CD4-positive, alpha-beta T cell treated with Interferon gamma for 1 hour (primary cell): ENCODE data around the gene ZNF101.
A peak's percentile ranks its signal among the peaks of the same experiment; 100 is the strongest.
"Not testable (repeated sequence)": the region's sequence is repeated elsewhere in the genome, so short reads cannot be mapped to it uniquely, and the experiment has no call there.

Experiments used
- DNase-seq: peaks from one replicate; pipeline ENCODE4 v3.0.0-alpha.2; 2020

The ZNF101 gene

GRCh38 chr19:19662344-19662743 lies 6.3 kb upstream of the ZNF101 start:
- no peak for DNase-seq

DNA sequence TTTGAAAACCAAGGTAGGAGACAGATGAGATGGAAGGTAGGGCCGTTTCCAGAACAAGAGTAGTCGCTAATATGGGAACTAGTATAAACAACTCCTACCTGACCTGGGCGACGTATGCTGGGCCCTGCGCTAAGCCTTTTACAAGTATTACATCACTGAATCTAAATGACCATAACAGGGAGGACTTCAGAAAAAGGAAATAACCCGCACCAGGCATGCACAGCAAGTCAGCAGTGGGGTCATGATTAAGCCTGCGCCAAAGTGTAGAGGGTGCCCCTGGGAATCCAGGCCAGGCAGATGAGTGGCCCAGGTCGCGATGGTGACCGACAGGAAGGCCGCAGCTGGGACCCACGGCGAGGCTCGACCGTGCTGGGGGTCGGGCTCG lies 5.8 kb upstream of the ZNF101 start:
- no peak for DNase-seq

- peak; percentile 98 for DNase-seq
Measured at GRCh38 chr19:19663256-19664120, 5.2 kb upstream of the ZNF101 start, which contains the start of gene ATP13A1. Gene ATP13A1 (minus strand): TSS chr19:19663676. CDS start chr19:19663666, 10 bp downstream.

DNA sequence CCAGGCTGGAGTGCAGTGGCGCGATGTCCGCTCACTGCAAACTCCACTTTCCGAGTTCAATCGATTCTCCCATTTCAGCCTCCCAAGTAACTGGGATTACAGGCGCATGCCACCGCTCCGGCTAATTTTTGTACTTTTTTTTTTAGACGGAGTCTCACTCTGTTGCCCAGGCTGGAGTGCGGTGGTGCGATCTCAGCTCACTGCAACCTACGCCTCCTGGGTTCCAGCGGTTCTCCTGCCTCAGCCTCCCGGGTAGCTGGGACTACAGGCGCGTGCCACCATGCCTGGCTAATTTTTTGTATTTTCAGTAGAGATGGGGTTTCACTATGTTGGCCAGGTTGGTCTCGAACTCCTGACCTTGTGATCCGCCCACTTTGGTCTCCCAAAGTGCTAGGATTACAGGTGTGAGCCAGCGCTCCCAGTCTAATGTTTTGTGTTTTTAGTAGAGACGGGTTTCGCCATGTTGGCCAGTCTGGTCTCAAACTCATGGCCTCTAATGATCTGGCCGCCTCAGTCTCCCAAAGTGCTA lies 3.2 kb upstream of the ZNF101 start:
- not testable (repeated sequence) for DNase-seq

DNA sequence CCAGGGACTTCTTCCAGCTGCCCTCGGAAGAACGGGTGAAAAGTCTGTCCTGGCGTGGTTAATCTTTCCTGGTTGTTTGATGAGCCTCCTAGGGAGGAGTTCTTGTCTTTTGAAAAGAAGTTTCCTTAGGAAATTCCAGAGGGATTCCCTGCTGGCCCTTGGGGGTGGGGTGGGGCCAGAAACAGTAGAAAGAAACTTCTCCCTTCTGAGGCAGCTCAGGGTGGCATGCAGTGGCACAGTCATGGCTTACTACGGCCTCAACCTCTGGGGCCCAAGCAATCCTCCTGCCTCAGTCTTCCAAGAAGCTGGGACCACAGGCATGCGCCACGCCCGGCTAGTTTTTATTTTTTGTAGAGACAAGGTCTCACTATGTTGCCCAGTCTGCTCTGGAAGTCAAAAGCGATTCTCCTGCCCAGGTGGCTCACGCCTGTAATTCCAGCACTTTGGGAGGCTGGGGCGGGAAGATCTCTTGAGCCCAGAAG lies 1.5 kb downstream of the ZNF101 start:
- no peak for DNase-seq

GRCh38 chr19:19672816-19673215 lies 4.2 kb downstream of the ZNF101 start:
- no peak for DNase-seq

GRCh38 chr19:19674315-19674714 lies 5.7 kb downstream of the ZNF101 start:
- no peak for DNase-seq

DNA sequence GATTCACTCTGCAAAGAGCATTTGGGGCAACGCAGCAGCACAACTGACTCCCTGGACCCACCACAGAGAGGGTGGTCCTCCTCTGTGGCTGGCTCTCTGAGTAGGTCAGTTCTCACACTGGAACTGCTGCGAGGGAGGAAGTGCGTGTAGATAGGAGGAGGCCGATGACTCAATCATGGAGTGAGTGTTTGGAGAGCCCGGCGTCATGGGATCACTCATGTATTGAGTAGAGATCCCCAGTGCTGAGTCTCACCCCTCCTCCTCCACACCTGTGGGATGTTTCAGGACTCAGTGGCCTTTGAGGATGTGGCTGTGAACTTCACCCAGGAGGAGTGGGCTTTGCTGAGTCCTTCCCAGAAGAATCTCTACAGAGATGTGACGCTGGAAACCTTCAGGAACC lies 8.9 kb downstream of the ZNF101 start:
- DNase-seq, result no peak

DNA sequence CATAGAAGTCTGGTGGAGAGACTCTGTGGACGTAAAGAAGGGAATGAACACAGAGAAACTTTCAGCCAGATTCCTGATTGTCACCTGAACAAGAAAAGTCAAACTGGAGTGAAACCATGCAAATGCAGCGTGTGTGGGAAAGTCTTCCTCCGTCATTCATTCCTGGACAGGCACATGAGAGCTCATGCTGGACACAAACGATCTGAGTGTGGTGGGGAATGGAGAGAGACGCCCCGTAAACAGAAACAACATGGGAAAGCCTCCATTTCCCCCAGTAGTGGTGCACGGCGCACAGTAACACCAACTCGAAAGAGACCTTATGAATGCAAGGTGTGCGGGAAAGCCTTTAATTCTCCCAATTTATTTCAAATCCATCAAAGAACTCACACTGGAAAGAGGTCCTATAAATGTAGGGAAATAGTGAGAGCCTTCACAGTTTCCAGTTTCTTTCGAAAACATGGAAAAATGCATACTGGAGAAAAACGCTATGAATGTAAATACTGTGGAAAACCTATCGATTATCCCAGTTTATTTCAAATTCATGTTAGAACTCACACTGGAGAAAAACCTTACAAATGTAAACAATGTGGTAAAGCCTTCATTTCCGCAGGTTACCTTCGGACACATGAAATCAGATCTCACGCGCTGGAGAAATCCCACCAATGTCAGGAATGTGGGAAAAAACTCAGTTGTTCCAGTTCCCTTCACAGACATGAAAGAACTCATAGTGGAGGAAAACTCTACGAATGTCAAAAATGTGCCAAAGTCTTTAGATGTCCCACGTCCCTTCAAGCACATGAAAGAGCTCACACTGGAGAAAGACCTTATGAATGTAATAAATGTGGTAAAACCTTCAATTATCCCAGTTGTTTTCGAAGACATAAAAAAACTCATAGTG lies 10.8 kb downstream of the ZNF101 start:
- no peak for DNase-seq

- not testable (repeated sequence) for DNase-seq
Measured at GRCh38 chr19:19686119-19686518, 17.5 kb downstream of the ZNF101 start.

- no peak for DNase-seq
Measured at GRCh38 chr19:19686580-19686979, 17.9 kb downstream of the ZNF101 start.

- no peak for DNase-seq
Measured at GRCh38 chr19:19687090-19687489, 18.5 kb downstream of the ZNF101 start.

DNA sequence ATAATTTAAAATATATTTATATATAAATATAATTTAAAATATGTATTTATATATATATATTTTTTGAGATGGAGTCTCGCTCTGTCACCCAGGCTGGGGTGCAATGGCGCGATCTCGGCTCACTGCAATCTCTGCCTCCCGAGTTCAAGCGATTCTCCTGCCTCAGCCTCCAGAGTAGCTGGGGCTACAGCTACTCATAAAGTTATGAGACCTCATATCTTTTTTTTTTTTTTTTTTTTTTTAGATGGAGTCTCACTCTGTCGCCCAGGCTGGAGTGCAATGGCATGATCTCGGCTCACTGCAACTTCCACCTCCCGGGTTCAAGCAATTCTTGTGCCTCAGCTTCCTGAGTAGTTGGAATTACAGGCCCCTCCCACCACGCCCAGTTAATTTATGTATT lies 20.4 kb downstream of the ZNF101 start:
- not testable (repeated sequence) for DNase-seq

DNA sequence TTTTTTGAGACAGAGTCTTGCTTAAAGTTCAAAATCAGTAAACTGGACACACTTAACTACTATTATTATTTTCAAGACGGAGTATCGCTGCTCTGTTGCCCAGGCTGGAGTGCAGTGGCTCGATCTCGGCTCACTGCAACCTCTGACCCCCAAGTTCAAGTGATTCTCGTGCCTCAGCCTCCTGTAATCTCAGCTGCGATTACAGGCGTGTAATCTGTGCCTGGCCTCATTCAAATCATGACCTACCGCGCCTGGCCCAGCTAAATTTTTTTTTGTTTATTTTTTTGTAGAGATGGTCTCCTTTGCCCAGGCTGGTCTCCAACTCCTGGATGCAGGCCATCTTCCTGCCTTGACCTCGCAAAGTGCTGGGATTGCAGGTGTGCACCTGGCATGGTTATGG lies 23.0 kb downstream of the ZNF101 start:
- DNase-seq, result no peak

GRCh38 chr19:19696386-19696785 lies 27.7 kb downstream of the ZNF101 start:
- no peak for DNase-seq

DNA sequence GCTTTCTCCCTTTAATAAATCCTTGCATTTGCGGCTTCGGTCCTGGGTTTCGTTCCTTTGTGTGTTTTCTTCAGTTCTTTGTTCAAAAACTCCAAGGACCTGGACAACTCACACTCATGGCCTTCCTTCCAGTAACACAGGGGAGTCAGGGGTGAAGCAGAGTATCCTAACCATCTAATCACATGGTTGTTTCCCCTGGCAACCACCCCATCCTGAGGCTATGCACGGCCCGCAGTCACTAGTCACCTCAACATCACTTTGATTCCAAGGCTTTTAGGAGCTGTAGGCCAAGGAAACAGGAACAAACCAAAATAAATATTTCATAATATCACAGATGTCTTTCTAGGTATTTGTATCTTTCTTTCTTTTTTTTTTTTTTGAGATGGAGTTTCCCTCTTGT lies 28.9 kb downstream of the ZNF101 start:
- no peak for DNase-seq

- not testable (repeated sequence) for DNase-seq
Measured at GRCh38 chr19:19700493-19700892, 31.9 kb downstream of the ZNF101 start.

GRCh38 chr19:19704836-19705235 lies 36.2 kb downstream of the ZNF101 start:
- DNase-seq, result no peak

- no peak for DNase-seq
Measured at GRCh38 chr19:19710506-19710905, 41.9 kb downstream of the ZNF101 start.

DNA sequence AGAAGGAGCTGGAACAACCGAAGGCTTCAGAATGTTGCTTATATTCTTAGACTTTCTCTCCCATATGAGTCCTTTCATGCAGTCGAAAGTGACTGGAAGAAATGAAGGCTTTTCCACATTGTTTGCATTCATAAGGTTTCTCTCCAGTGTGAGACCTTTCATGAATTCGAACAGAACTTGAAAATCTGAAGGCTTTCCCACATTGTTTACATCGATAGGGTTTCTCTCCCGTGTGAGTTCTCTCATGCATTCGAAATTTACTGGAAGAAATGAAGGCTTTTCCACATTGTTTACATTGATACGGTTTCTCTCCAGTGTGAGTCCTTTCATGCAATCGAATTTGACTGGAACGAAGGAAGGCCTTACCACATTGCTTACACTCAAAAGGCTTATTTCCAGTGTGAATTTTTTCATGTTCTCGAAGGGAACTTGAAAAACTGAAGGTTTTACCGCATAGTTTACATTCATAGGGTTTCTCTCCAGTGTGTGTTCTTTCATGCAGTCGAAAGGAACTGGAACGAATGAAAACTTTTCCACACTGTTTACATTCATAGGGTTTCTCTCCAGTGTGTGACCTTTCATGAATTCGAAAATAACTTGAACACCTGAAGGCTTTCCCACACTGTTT lies 42.8 kb downstream of the ZNF101 start:
- no peak for DNase-seq

DNA sequence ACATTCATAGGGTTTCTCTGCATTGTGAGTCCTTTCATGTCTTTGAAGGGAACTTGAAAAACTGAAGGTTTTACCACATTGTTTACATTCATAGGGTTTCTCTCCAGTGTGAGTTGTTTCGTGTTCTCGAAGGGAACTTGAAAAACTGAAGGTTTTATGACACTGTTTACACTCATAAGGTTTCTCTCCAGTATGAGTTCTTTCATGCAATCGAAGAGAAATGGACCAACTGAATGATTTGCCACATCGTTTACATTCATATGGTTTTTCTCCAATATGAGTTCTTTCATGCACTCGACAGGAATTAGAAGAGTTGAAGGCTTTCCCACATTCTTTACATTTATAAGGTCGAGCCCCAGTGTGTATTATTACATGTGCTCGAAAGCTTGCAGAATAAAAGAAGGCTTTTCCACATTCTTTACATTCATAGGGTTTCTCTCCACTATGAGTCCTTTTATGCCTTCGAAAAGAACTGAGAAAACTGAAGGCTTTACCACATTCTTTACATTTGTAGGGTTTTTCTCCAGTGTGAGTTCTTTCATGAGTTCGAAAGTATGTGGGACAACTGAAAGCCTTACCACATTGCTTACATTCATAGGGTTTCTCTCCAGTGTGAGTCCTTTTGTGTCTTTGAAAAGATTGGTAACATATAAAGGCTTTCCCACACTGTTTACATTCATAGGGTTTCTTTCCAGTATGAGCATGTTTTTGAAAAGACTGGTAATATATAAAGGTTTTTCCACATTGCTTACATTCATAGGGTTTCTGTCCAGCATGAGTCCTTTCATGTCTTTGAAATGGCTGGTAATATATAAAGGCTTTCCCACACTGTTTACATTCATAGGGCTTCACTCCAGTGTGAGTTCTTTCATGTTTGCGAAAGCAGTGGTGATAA lies 43.5 kb downstream of the ZNF101 start:
- DNase-seq, result no peak

DNA sequence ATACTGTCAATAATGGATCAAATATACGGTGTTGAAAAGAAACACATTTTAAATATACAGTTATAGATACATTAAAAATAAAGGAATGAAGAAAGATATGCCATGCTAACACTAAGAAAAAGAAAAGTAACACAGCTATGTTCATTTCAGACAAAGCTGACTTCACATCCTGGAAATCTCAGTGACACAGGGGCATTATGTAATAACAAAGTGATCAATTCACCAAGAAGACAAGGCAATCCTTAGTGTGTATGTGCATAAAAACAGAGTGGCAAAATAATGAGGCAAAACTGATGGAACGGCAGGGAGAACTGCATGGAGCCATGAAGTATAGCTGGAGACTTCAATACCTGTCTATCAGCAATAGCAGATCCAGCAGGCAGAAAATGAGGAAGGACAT lies 51.2 kb downstream of the ZNF101 start:
- DNase-seq, result no peak
